ENCODE data around the gene SFI1.

The SFI1 gene

DNA sequence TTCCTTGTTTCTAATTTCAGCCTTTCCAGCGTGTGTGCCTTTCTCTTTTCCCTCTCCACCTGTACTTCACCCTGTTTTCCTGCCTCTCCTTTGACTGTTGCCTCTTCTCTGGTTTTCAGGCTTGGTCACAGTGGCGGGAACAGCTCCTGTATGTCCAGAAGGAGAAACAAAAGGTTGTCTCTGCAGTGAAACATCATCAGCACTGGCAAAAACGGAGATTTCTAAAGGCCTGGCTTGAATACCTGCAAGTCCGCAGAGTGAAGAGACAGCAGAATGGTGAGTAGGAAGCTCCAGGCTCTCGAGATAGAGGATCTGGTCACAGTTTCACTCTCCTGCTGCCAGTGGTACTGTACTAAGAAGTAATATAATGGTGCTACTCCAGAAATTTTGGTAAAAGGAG lies 76.6 kb downstream of the SFI1 start:
- no peaks in the 10 kb centered on the region for H3K9me3 ChIP-seq (ENCODE audit: control insufficient read depth in 2 of 2, low read length in 2 of 2)
- peaks cover 6 to 12% of the 10 kb centered on the region in 2 donors for H3K36me3 ChIP-seq (ENCODE audit: control insufficient read depth in 2 of 2, insufficient read depth in 2 of 2, low read length in 2 of 2)
- H3K27ac ChIP-seq (ENCODE audit: low read length) = no peak overlapping the region
- no peaks in the 10 kb centered on the region for H3K27me3 ChIP-seq (ENCODE audit: control insufficient read depth in 1 of 2, insufficient read depth in 2 of 2, low read length in 2 of 2)
- H3K4me1 ChIP-seq (ENCODE audit: control insufficient read depth, insufficient read depth, low read length) = no peaks in the 10 kb centered on the region
- no peak overlapping the region for H3K9ac ChIP-seq (ENCODE audit: low read length in 2 of 2)
- no peak overlapping the region for H3K4me3 ChIP-seq (ENCODE audit: low read length in 2 of 2)

DNA sequence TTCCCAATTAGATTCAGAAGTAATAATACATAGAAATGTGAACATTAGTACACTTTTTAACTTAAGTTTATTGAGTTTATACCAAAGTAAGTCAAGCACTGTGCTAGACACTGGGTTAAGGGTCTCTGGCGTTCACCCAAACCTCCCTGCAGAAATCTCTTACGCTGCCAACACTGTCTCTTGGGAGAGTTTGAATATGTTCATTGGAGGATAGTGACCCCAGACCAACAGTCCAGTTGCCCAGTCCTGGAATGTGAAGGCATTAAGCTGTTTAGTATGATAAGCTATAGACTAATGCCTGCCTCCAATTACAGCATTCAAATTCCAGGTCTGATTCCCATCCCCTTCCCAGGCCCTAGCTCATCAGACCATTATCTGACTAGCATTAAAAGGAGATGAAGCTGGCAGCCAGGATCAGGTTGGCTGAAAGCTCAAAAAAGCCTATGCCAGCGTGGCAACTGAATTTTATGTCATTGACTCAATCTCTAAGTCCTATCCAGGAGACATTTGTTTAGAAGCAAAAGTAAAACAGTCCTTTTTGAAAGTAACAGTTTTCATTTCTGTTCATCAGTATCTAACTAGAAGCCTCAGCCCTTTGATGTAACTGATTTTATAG lies 77.8 kb downstream of the SFI1 start:
- no peak overlapping the region for H3K9ac ChIP-seq (ENCODE audit: low read length in 2 of 2)
- no peak overlapping the region for H3K27ac ChIP-seq (ENCODE audit: low read length)
- no peak overlapping the region for H3K4me3 ChIP-seq (ENCODE audit: low read length in 2 of 2)
- H3K9me3 ChIP-seq (ENCODE audit: control insufficient read depth in 2 of 2, low read length in 2 of 2) = no peaks in the 10 kb centered on the region
- H3K27me3 ChIP-seq (ENCODE audit: control insufficient read depth in 1 of 2, insufficient read depth in 2 of 2, low read length in 2 of 2) = no peaks in the 10 kb centered on the region
- peaks cover 6 to 15% of the 10 kb centered on the region in 2 donors for H3K36me3 ChIP-seq (ENCODE audit: control insufficient read depth in 2 of 2, insufficient read depth in 2 of 2, low read length in 2 of 2)
- no peaks in the 10 kb centered on the region for H3K4me1 ChIP-seq (ENCODE audit: control insufficient read depth, insufficient read depth, low read length)

- no peak overlapping the region for H3K4me3 ChIP-seq (ENCODE audit: low read length in 2 of 2)
- H3K9ac ChIP-seq (ENCODE audit: low read length in 2 of 2) = no peak overlapping the region
- no peaks in the 10 kb centered on the region for H3K27me3 ChIP-seq (ENCODE audit: control insufficient read depth in 1 of 2, insufficient read depth in 2 of 2, low read length in 2 of 2)
- peaks cover 6 to 15% of the 10 kb centered on the region in 2 donors for H3K36me3 ChIP-seq (ENCODE audit: control insufficient read depth in 2 of 2, insufficient read depth in 2 of 2, low read length in 2 of 2)
- no peaks in the 10 kb centered on the region for H3K9me3 ChIP-seq (ENCODE audit: control insufficient read depth in 2 of 2, low read length in 2 of 2)
- no peak overlapping the region for H3K27ac ChIP-seq (ENCODE audit: low read length)
- no peaks in the 10 kb centered on the region for H3K4me1 ChIP-seq (ENCODE audit: control insufficient read depth, insufficient read depth, low read length)
Measured at GRCh38 chr22:31575190-31575589, 78.9 kb downstream of the SFI1 start.

GRCh38 chr22:31577711-31578110 lies 81.4 kb downstream of the SFI1 start:
- Histone ChIP-seq H3K36me3 (ENCODE audit: control insufficient read depth in 2 of 2, insufficient read depth in 2 of 2, low read length in 2 of 2) (peaks cover 6 to 13% of the 10 kb centered on the region in 2 donors), H3K9me3 (ENCODE audit: control insufficient read depth in 2 of 2, low read length in 2 of 2) (no peaks in the 10 kb centered on the region), H3K27me3 (ENCODE audit: control insufficient read depth in 1 of 2, insufficient read depth in 2 of 2, low read length in 2 of 2) (no peaks in the 10 kb centered on the region), H3K4me1 (ENCODE audit: control insufficient read depth, insufficient read depth, low read length) (no peaks in the 10 kb centered on the region), H3K27ac (ENCODE audit: low read length) (no peak overlapping the region), H3K9ac (ENCODE audit: low read length in 2 of 2) (no peak overlapping the region), H3K4me3 (ENCODE audit: low read length in 2 of 2) (no peak overlapping the region)

GRCh38 chr22:31578171-31578570 lies 81.8 kb downstream of the SFI1 start:
- H3K9me3 ChIP-seq (ENCODE audit: control insufficient read depth in 2 of 2, low read length in 2 of 2) = no peaks in the 10 kb centered on the region
- H3K36me3 ChIP-seq (ENCODE audit: control insufficient read depth in 2 of 2, insufficient read depth in 2 of 2, low read length in 2 of 2) = peaks cover 6 to 13% of the 10 kb centered on the region in 2 donors
- H3K27me3 ChIP-seq (ENCODE audit: control insufficient read depth in 1 of 2, insufficient read depth in 2 of 2, low read length in 2 of 2) = no peaks in the 10 kb centered on the region
- no peak overlapping the region for H3K4me3 ChIP-seq (ENCODE audit: low read length in 2 of 2)
- H3K9ac ChIP-seq (ENCODE audit: low read length in 2 of 2) = no peak overlapping the region
- no peak overlapping the region for H3K27ac ChIP-seq (ENCODE audit: low read length)
- H3K4me1 ChIP-seq (ENCODE audit: control insufficient read depth, insufficient read depth, low read length) = no peaks in the 10 kb centered on the region

DNA sequence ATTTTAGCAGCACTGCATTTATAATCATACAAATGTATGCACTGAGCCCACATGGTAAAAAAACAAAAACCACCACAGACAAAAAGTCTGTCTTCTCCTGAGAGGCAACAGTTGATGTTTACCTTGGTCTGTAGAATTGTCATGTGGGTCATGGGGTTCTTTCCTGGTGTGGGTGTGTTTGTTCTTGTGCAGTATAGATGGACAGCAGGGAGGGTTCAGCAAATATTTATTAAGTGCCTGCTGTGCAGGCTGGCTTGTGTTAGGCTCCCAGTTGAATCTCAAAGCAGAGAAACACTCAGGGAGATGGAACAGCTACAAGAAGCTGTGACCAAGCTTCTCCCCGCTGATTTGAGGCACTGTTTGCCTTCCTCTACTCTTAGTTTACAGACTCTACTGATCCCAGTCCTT lies 83.5 kb downstream of the SFI1 start:
- H3K36me3 ChIP-seq (ENCODE audit: control insufficient read depth in 2 of 2, insufficient read depth in 2 of 2, low read length in 2 of 2) = peaks cover 10 to 17% of the 10 kb centered on the region in 2 donors
- no peaks in the 10 kb centered on the region for H3K9me3 ChIP-seq (ENCODE audit: control insufficient read depth in 2 of 2, low read length in 2 of 2)
- no peak overlapping the region for H3K9ac ChIP-seq (ENCODE audit: low read length in 2 of 2)
- no peaks in the 10 kb centered on the region for H3K27me3 ChIP-seq (ENCODE audit: control insufficient read depth in 1 of 2, insufficient read depth in 2 of 2, low read length in 2 of 2)
- no peak overlapping the region for H3K27ac ChIP-seq (ENCODE audit: low read length)
- no peaks in the 10 kb centered on the region for H3K4me1 ChIP-seq (ENCODE audit: control insufficient read depth, insufficient read depth, low read length)
- H3K4me3 ChIP-seq (ENCODE audit: low read length in 2 of 2) = no peak overlapping the region

GRCh38 chr22:31583861-31584485 lies 87.6 kb downstream of the SFI1 start:
- H3K27ac ChIP-seq (ENCODE audit: low read length) = no peak overlapping the region
- peaks cover 25 to 26% of the 10 kb centered on the region in 2 donors for H3K36me3 ChIP-seq (ENCODE audit: control insufficient read depth in 2 of 2, insufficient read depth in 2 of 2, low read length in 2 of 2)

DNA sequence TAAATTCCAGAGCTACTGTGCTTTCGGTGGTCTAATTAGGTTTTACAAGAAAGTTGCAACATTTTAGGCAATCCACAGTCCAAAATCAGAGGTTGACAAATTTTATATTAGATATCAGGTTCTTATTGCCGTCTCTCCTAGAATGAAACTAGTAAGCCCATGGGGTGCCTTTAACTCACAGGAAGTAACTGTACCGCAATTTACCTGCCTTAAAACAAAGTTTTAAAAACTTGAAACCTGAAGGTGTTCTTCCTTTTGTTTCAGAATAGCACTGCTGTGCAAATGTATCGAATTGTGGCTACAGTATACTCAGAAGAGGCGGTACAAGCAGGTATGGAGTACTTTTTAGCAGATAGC lies 88.4 kb downstream of the SFI1 start:
- H3K9me3 ChIP-seq (ENCODE audit: control insufficient read depth in 2 of 2, low read length in 2 of 2) = no peaks in the 10 kb centered on the region
- no peak overlapping the region for H3K9ac ChIP-seq (ENCODE audit: low read length in 2 of 2)
- H3K4me1 ChIP-seq (ENCODE audit: control insufficient read depth, insufficient read depth, low read length) = no peaks in the 10 kb centered on the region
- H3K36me3 ChIP-seq (ENCODE audit: control insufficient read depth in 2 of 2, insufficient read depth in 2 of 2, low read length in 2 of 2) = peaks cover 27 to 28% of the 10 kb centered on the region in 2 donors
- no peak overlapping the region for H3K4me3 ChIP-seq (ENCODE audit: low read length in 2 of 2)
- H3K27me3 ChIP-seq (ENCODE audit: control insufficient read depth in 1 of 2, insufficient read depth in 2 of 2, low read length in 2 of 2) = no peaks in the 10 kb centered on the region
- no peak overlapping the region for H3K27ac ChIP-seq (ENCODE audit: low read length)

More at GRCh38 chr22:31583861-31584485, 87.6 kb downstream of the SFI1 start:
- H3K9me3 ChIP-seq (ENCODE audit: control insufficient read depth in 2 of 2, low read length in 2 of 2) = no peaks in the 10 kb centered on the region
- H3K4me1 ChIP-seq (ENCODE audit: control insufficient read depth, insufficient read depth, low read length) = no peaks in the 10 kb centered on the region
- H3K27me3 ChIP-seq (ENCODE audit: control insufficient read depth in 1 of 2, insufficient read depth in 2 of 2, low read length in 2 of 2) = no peaks in the 10 kb centered on the region
- H3K4me3 ChIP-seq (ENCODE audit: low read length in 2 of 2) = no peak overlapping the region
- no peak overlapping the region for H3K9ac ChIP-seq (ENCODE audit: low read length in 2 of 2)

GRCh38 chr22:31585161-31585859 lies 89.0 kb downstream of the SFI1 start:
- Histone ChIP-seq H3K4me1 (ENCODE audit: control insufficient read depth, insufficient read depth, low read length) (no peaks in the 10 kb centered on the region), H3K9me3 (ENCODE audit: control insufficient read depth in 2 of 2, low read length in 2 of 2) (no peaks in the 10 kb centered on the region), H3K27ac (ENCODE audit: low read length) (no peak overlapping the region), H3K36me3 (ENCODE audit: control insufficient read depth in 2 of 2, insufficient read depth in 2 of 2, low read length in 2 of 2) (peaks cover 27 to 28% of the 10 kb centered on the region in 2 donors), H3K9ac (ENCODE audit: low read length in 2 of 2) (no peak overlapping the region), H3K4me3 (ENCODE audit: low read length in 2 of 2) (no peak overlapping the region), H3K27me3 (ENCODE audit: control insufficient read depth in 1 of 2, insufficient read depth in 2 of 2, low read length in 2 of 2) (no peaks in the 10 kb centered on the region)

- Histone ChIP-seq H3K4me1 (ENCODE audit: control insufficient read depth, insufficient read depth, low read length) (no peaks in the 10 kb centered on the region), H3K36me3 (ENCODE audit: control insufficient read depth in 2 of 2, insufficient read depth in 2 of 2, low read length in 2 of 2) (peaks cover 27 to 28% of the 10 kb centered on the region in 2 donors), H3K27me3 (ENCODE audit: control insufficient read depth in 1 of 2, insufficient read depth in 2 of 2, low read length in 2 of 2) (no peaks in the 10 kb centered on the region), H3K9me3 (ENCODE audit: control insufficient read depth in 2 of 2, low read length in 2 of 2) (no peaks in the 10 kb centered on the region), H3K27ac (ENCODE audit: low read length) (no peak overlapping the region), H3K9ac (ENCODE audit: low read length in 2 of 2) (no peak overlapping the region), H3K4me3 (ENCODE audit: low read length in 2 of 2) (no peak overlapping the region)
Measured at GRCh38 chr22:31586137-31586920, 90.0 kb downstream of the SFI1 start.
